Activated naive CD4-positive, alpha-beta T cell treated with anti-CD3 and anti-CD28 coated beads, Interleukin-2, amount 10 ng/mL, durations not matched to agents 7 days and 5 days (primary cell): ENCODE data around the gene RAX.

ENCODE experiments used
- CTCF ChIA-PET: fragments of 350-600 bp; sonication (Branson Sonifier 250); formaldehyde crosslinking; loops from one replicate; lab custom pipeline; 2021; ENCODE audit warnings: antibody characterized with exemption; lab: Charles Lee
- DNase-seq: peaks from one replicate; pipeline ENCODE4 v3.0.0-alpha.2; 2020
- H3K27ac Mint-ChIP-seq: one replicate; pipeline ENCODE4 v1.8.0; 2021; ENCODE audit warnings: mild to moderate bottlenecking, moderate library complexity, mixed read lengths
- H3K27me3 Mint-ChIP-seq: one replicate; pipeline ENCODE4 v1.8.0; 2021; ENCODE audit warnings: mild to moderate bottlenecking, mixed read lengths
- H3K36me3 Mint-ChIP-seq: one replicate; pipeline ENCODE4 v1.8.0; 2021; ENCODE audit warnings: mixed read lengths
- H3K4me1 Mint-ChIP-seq: one replicate; pipeline ENCODE4 v1.8.0; 2021; ENCODE audit warnings: mixed read lengths
- H3K4me3 Mint-ChIP-seq: one replicate; pipeline ENCODE4 v1.8.0; 2021; ENCODE audit warnings: mild to moderate bottlenecking, moderate library complexity, mixed read lengths
- H3K9me3 Mint-ChIP-seq: one replicate; pipeline ENCODE4 v1.8.0; 2021; ENCODE audit warnings: mixed read lengths

The RAX gene

GRCh38 chr18:59286341-59286740, 13.1 kb upstream of the RAX start:
- H3K27me3 Mint-ChIP-seq, result peaks cover 41% of the 10 kb centered on the region
- no peaks in the 10 kb centered on the region for H3K4me1 Mint-ChIP-seq
- H3K9me3 Mint-ChIP-seq, result no peaks in the 10 kb centered on the region
- no peaks in the 10 kb centered on the region for H3K36me3 Mint-ChIP-seq
- H3K27ac Mint-ChIP-seq, result no peak overlapping the region
- CTCF ChIA-PET, result interaction anchor here (1.4 kb wide), 1 partner anchor 38 kb away, joined by 3 read pairs; no protein-coding TSS in a partner anchor
- no peak overlapping the region for H3K4me3 Mint-ChIP-seq
- no peak for DNase-seq

GRCh38 chr18:59282341-59282740, 9.1 kb upstream of the RAX start:
- CTCF ChIA-PET, result no interaction called here
- peaks cover 55% of the 10 kb centered on the region for H3K27me3 Mint-ChIP-seq
- no peak overlapping the region for H3K4me3 Mint-ChIP-seq
- H3K9me3 Mint-ChIP-seq, result no peaks in the 10 kb centered on the region
- no peak overlapping the region for H3K27ac Mint-ChIP-seq
- no peaks in the 10 kb centered on the region for H3K4me1 Mint-ChIP-seq
- DNase-seq, result no peak
- no peaks in the 10 kb centered on the region for H3K36me3 Mint-ChIP-seq

- H3K4me1 Mint-ChIP-seq, result no peaks in the 10 kb centered on the region
- H3K27me3 Mint-ChIP-seq, result peaks cover 62% of the 10 kb centered on the region
- no peak overlapping the region for H3K4me3 Mint-ChIP-seq
- DNase-seq, result no peak
- no peak overlapping the region for H3K27ac Mint-ChIP-seq
- no peaks in the 10 kb centered on the region for H3K36me3 Mint-ChIP-seq
- CTCF ChIA-PET, result interaction anchor here (0.7 kb wide), 1 partner anchor 10 kb away, joined by 4 read pairs; no protein-coding TSS in a partner anchor
- H3K9me3 Mint-ChIP-seq, result no peaks in the 10 kb centered on the region
Measured at GRCh38 chr18:59279722-59280121, 6.5 kb upstream of the RAX start.

GRCh38 chr18:59279193-59279592, 5.9 kb upstream of the RAX start:
- no peaks in the 10 kb centered on the region for H3K36me3 Mint-ChIP-seq
- H3K4me1 Mint-ChIP-seq, result peaks cover 2% of the 10 kb centered on the region
- peaks cover 64% of the 10 kb centered on the region for H3K27me3 Mint-ChIP-seq
- no peak for DNase-seq
- H3K27ac Mint-ChIP-seq, result no peak overlapping the region
- no peak overlapping the region for H3K4me3 Mint-ChIP-seq
- CTCF ChIA-PET, result interaction anchor here (0.7 to 1.5 kb wide), 2 partner anchors 10 to 29 kb away, joined by 4 to 5 read pairs; no protein-coding TSS in a partner anchor
- H3K9me3 Mint-ChIP-seq, result no peaks in the 10 kb centered on the region

- Mint-ChIP-seq H3K27ac (no peak overlapping the region), H3K36me3 (no peaks in the 10 kb centered on the region), H3K27me3 (peaks cover 64% of the 10 kb centered on the region), H3K4me3 (no peak overlapping the region), H3K9me3 (no peaks in the 10 kb centered on the region), H3K4me1 (peaks cover 3% of the 10 kb centered on the region)
- CTCF ChIA-PET, result interaction anchor here (0.7 to 1.5 kb wide), 2 partner anchors 9 to 29 kb away, joined by 4 to 5 read pairs; no protein-coding TSS in a partner anchor
- no peak for DNase-seq
Measured at GRCh38 chr18:59278793-59279192, 5.5 kb upstream of the RAX start.

GRCh38 chr18:59276047-59276446, 2.8 kb upstream of the RAX start:
- no peaks in the 10 kb centered on the region for H3K36me3 Mint-ChIP-seq
- H3K4me3 Mint-ChIP-seq, result no peak overlapping the region
- H3K9me3 Mint-ChIP-seq, result no peaks in the 10 kb centered on the region
- H3K27me3 Mint-ChIP-seq, result peaks cover 74% of the 10 kb centered on the region
- DNase-seq, result no peak
- H3K27ac Mint-ChIP-seq, result no peak overlapping the region
- H3K4me1 Mint-ChIP-seq, result peaks cover 10% of the 10 kb centered on the region
- CTCF ChIA-PET, result interaction anchor here (1.1 to 2.6 kb wide), 2 partner anchors 23 to 126 kb away, joined by 3 to 6 read pairs; no protein-coding TSS in a partner anchor

- no peak overlapping the region for H3K4me3 Mint-ChIP-seq
- CTCF ChIA-PET, result interaction anchor here (2.6 kb wide), 1 partner anchor 127 kb away, joined by 6 read pairs; no protein-coding TSS in a partner anchor
- peaks cover 10% of the 10 kb centered on the region for H3K4me1 Mint-ChIP-seq
- H3K27ac Mint-ChIP-seq, result no peak overlapping the region
- peaks cover 76% of the 10 kb centered on the region for H3K27me3 Mint-ChIP-seq
- DNase-seq, result no peak
- no peaks in the 10 kb centered on the region for H3K9me3 Mint-ChIP-seq
- no peaks in the 10 kb centered on the region for H3K36me3 Mint-ChIP-seq
Measured at GRCh38 chr18:59275406-59275949, 2.2 kb upstream of the RAX start.

- CTCF ChIA-PET, result interaction anchor here (2.6 kb wide), 1 partner anchor 128 kb away, joined by 6 read pairs; no protein-coding TSS in a partner anchor
- no peaks in the 10 kb centered on the region for H3K36me3 Mint-ChIP-seq
- no peak for DNase-seq
- peaks cover 14% of the 10 kb centered on the region for H3K4me1 Mint-ChIP-seq
- no peaks in the 10 kb centered on the region for H3K9me3 Mint-ChIP-seq
- H3K4me3 Mint-ChIP-seq, result no peak overlapping the region
- H3K27ac Mint-ChIP-seq, result no peak overlapping the region
- peaks cover 78% of the 10 kb centered on the region for H3K27me3 Mint-ChIP-seq
Measured at GRCh38 chr18:59274533-59274928, 1.3 kb upstream of the RAX start.

- no peak overlapping the region for H3K4me3 Mint-ChIP-seq
- no peak for DNase-seq
- H3K36me3 Mint-ChIP-seq, result no peaks in the 10 kb centered on the region
- peaks cover 83% of the 10 kb centered on the region for H3K27me3 Mint-ChIP-seq
- CTCF ChIA-PET, result interaction anchor here (2.6 to 3.4 kb wide), 2 partner anchors 128 kb away, joined by 6 to 12 read pairs; no protein-coding TSS in a partner anchor
- no peak overlapping the region for H3K27ac Mint-ChIP-seq
- no peaks in the 10 kb centered on the region for H3K9me3 Mint-ChIP-seq
- peaks cover 17% of the 10 kb centered on the region for H3K4me1 Mint-ChIP-seq
Measured at GRCh38 chr18:59273759-59274532, 692 bp upstream of the RAX start.

- Mint-ChIP-seq H3K4me3 (no peak overlapping the region), H3K27ac (no peak overlapping the region), H3K9me3 (no peaks in the 10 kb centered on the region), H3K4me1 (peaks cover 32% of the 10 kb centered on the region), H3K27me3 (peaks cover 96% of the 10 kb centered on the region), H3K36me3 (no peaks in the 10 kb centered on the region)
- CTCF ChIA-PET, result interaction anchor here (3.4 kb wide), 1 partner anchor 130 kb away, joined by 12 read pairs; no protein-coding TSS in a partner anchor
- DNase-seq, result peak; percentile 42
Measured at GRCh38 chr18:59272221-59272888, 899 bp downstream of the RAX start.

GRCh38 chr18:59271606-59272220, 1.5 kb downstream of the RAX start:
- no peak for DNase-seq
- Mint-ChIP-seq H3K4me3 (no peak overlapping the region), H3K36me3 (no peaks in the 10 kb centered on the region), H3K27ac (no peak overlapping the region), H3K9me3 (no peaks in the 10 kb centered on the region), H3K4me1 (peaks cover 35% of the 10 kb centered on the region), H3K27me3 (peaks cover 100% of the 10 kb centered on the region)
- CTCF ChIA-PET, result interaction anchor here (3.4 kb wide), 1 partner anchor 131 kb away, joined by 12 read pairs; no protein-coding TSS in a partner anchor

GRCh38 chr18:59270689-59271257, 2.5 kb downstream of the RAX start:
- Mint-ChIP-seq H3K9me3 (no peaks in the 10 kb centered on the region), H3K4me3 (no peak overlapping the region), H3K36me3 (no peaks in the 10 kb centered on the region), H3K27ac (no peak overlapping the region), H3K4me1 (peaks cover 38% of the 10 kb centered on the region), H3K27me3 (peaks cover 100% of the 10 kb centered on the region)
- no peak for DNase-seq
- CTCF ChIA-PET, result interaction anchor here (3.4 kb wide), 1 partner anchor 132 kb away, joined by 12 read pairs; no protein-coding TSS in a partner anchor

- Mint-ChIP-seq H3K36me3 (no peaks in the 10 kb centered on the region), H3K27ac (no peak overlapping the region), H3K4me1 (peaks cover 41% of the 10 kb centered on the region), H3K9me3 (no peaks in the 10 kb centered on the region), H3K4me3 (peak overlapping the region; percentile 19), H3K27me3 (peaks cover 100% of the 10 kb centered on the region)
- CTCF ChIA-PET, result interaction anchor here (0.7 to 3.3 kb wide), 6 partner anchors 10 to 185 kb away, joined by 3 to 14 read pairs (median 6); no protein-coding TSS in a partner anchor
- DNase-seq, result no peak
Measured at GRCh38 chr18:59269563-59270119, 3.6 kb downstream of the RAX start.
